H1 (cell line): Measurements from ENCODE around the gene ZNF791. TPM values are rescaled to one million over a fixed set of nuclear protein-coding genes. Genes with fewer than 3 reads are reported as not detected.

ENCODE experiments used
- CTCF ChIA-PET: fragments of 300-600 bp; sonication (Branson Sonifier 250); formaldehyde crosslinking; loops from one replicate; lab custom pipeline; 2021; ENCODE audit not compliant: partially characterized antibody; lab: Charles Lee
- POLR2A ChIA-PET: fragments of 300-600 bp; sonication (Branson Sonifier 250); formaldehyde crosslinking; loops from one replicate; lab custom pipeline; 2021; ENCODE audit warnings: inconsistent platforms; ENCODE audit not compliant: partially characterized antibody; lab: Charles Lee
- DNase-seq, 2 experiments: peaks; one replicate each; pipeline versions ENCODE4 v3.0.0 to v3.0.0-alpha.2; 2010 to 2022; ENCODE audit warnings: low spot score in 2 of 2, low read depth in 1 of 2, mixed read lengths in 1 of 2
- FAIRE-seq: peaks from 2 replicates; lab custom pipeline; 2011; peaks lifted over from hg19 to GRCh38; lab: Jason Lieb, UNC
- H2AFZ ChIP-seq: 2 replicates; pipeline ENCODE4 v1.8.1; 2012; ENCODE audit warnings: low read length, inconsistent platforms
- H2AK5ac ChIP-seq: 2 replicates; pipeline ENCODE4 v1.6.1; 2013; ENCODE audit warnings: low read depth, low read length
- H2BK120ac ChIP-seq: replicated peaks from 2 replicates; pipeline ENCODE3; 2013; ENCODE audit warnings: low read depth, low read length, inconsistent platforms
- H2BK12ac ChIP-seq: 2 replicates; pipeline ENCODE4 v1.6.1; 2013; ENCODE audit warnings: low read depth, low read length
- H2BK15ac ChIP-seq: 2 replicates; pipeline ENCODE4 v1.6.1; 2013; ENCODE audit warnings: low read length
- H2BK20ac ChIP-seq: 2 replicates; pipeline ENCODE4 v1.6.1; 2013; ENCODE audit warnings: low read length
- H2BK5ac ChIP-seq: 2 replicates; pipeline ENCODE4 v1.6.1; 2013; ENCODE audit warnings: low read depth, low read length
- H3K14ac ChIP-seq: 2 replicates; pipeline ENCODE4 v1.6.1; 2013; ENCODE audit warnings: inconsistent platforms; ENCODE audit not compliant: insufficient read length
- H3K18ac ChIP-seq: 2 replicates; pipeline ENCODE4 v1.6.1; 2013; ENCODE audit warnings: low read length; ENCODE audit errors: extremely low read depth
- H3K23ac ChIP-seq: 2 replicates; pipeline ENCODE4 v1.6.1; 2013; ENCODE audit warnings: inconsistent platforms; ENCODE audit not compliant: insufficient read length
- H3K23me2 ChIP-seq: 2 replicates; pipeline ENCODE4 v1.6.1; 2013; ENCODE audit warnings: low read depth, low read length
- H3K27ac ChIP-seq: 2 replicates; pipeline ENCODE4 v1.6.1; 2011; ENCODE audit warnings: low read depth, low read length, inconsistent platforms
- H3K27me3 ChIP-seq, 4 experiments: replicated peaks in 1 of 4; 1 replicate in 1 of 4; 2 replicates in 3 of 4; pipeline versions ENCODE4 v1.6.1 to v1.8.1; 2011 to 2013; ENCODE audit warnings: low read length in 3 of 4, mild to moderate bottlenecking in 3 of 4, inconsistent platforms in 2 of 4, mixed read lengths in 2 of 4, moderate library complexity in 1 of 4; ENCODE audit not compliant: control insufficient read depth in 3 of 4, insufficient read depth in 3 of 4; ENCODE audit errors: extremely low read depth in 1 of 4
- H3K36me3 ChIP-seq, 4 experiments: 2 replicates each; pipeline versions ENCODE4 v1.6.1 to v1.8.1; 2011 to 2013; ENCODE audit warnings: mild to moderate bottlenecking in 4 of 4, low read length in 3 of 4, moderate library complexity in 2 of 4, control low read depth in 1 of 4, inconsistent platforms in 1 of 4; ENCODE audit not compliant: insufficient read depth in 4 of 4, control insufficient read depth in 2 of 4
- H3K4ac ChIP-seq: replicated peaks from 2 replicates; pipeline ENCODE3; 2013; ENCODE audit warnings: low read length, low read depth, mixed read lengths, inconsistent platforms; ENCODE audit not compliant: insufficient read length
- H3K4me1 ChIP-seq, 4 experiments: replicated peaks in 1 of 4; 1 replicate in 1 of 4; 2 replicates in 3 of 4; pipeline versions ENCODE4 v1.6.1 to v1.8.1; 2011 to 2013; ENCODE audit warnings: low read length in 3 of 4, inconsistent platforms in 2 of 4, mixed read lengths in 1 of 4; ENCODE audit not compliant: insufficient read depth in 4 of 4, control insufficient read depth in 3 of 4
- H3K4me2 ChIP-seq, 2 experiments: 2 replicates each; pipeline versions ENCODE4 v1.6.1 to v1.8.1; 2011 to 2013; ENCODE audit warnings: low read depth in 2 of 2, low read length in 2 of 2, control low read depth in 1 of 2, inconsistent platforms in 1 of 2, mild to moderate bottlenecking in 1 of 2; ENCODE audit not compliant: insufficient read depth in 1 of 2
- H3K4me3 ChIP-seq, 4 experiments: fragments of 200-600, 300-600 bp in 1 of 4; sonication (generic), shearing (Covaris generic), sonication (Bioruptor Twin) in 1 of 4; 2 replicates each; pipeline versions ENCODE4 v1.5.1 to v1.8.1; 2011 to 2016; ENCODE audit warnings: low read length in 4 of 4, low read depth in 3 of 4, control low read depth in 2 of 4, inconsistent platforms in 2 of 4, mild to moderate bottlenecking in 2 of 4, mixed read lengths in 1 of 4, moderate library complexity in 1 of 4; ENCODE audit not compliant: insufficient read depth in 2 of 4; ENCODE audit errors: extremely low read depth in 1 of 4
- H3K56ac ChIP-seq: replicated peaks from 2 replicates; pipeline ENCODE3; 2013; ENCODE audit warnings: low read depth, mild to moderate bottlenecking, mixed read lengths, low read length, inconsistent platforms; ENCODE audit not compliant: insufficient read length
- H3K79me1 ChIP-seq: 2 replicates; pipeline ENCODE4 v1.6.1; 2013; ENCODE audit warnings: low read depth, low read length, control low read depth
- H3K79me2 ChIP-seq, 2 experiments: 2 replicates each; pipeline versions ENCODE4 v1.6.1 to v1.8.1; 2012 to 2013; ENCODE audit warnings: low read length in 2 of 2, mild to moderate bottlenecking in 2 of 2, inconsistent platforms in 1 of 2; ENCODE audit not compliant: insufficient read depth in 2 of 2, control insufficient read depth in 1 of 2
- H3K9ac ChIP-seq, 4 experiments: replicated peaks in 1 of 4; 1 replicate in 1 of 4; 2 replicates in 3 of 4; pipeline versions ENCODE4 v1.6.1 to v1.8.1; 2011 to 2013; ENCODE audit warnings: low read depth in 3 of 4, low read length in 3 of 4, control low read depth in 2 of 4, mild to moderate bottlenecking in 2 of 4, moderate library complexity in 2 of 4, inconsistent platforms in 1 of 4; ENCODE audit errors: extremely low read depth in 1 of 4
- H3K9me3 ChIP-seq, 2 experiments: 2 replicates each; pipeline versions ENCODE4 v1.6.1 to v1.8.1; 2012 to 2013; ENCODE audit warnings: mild to moderate bottlenecking in 2 of 2, moderate library complexity in 2 of 2, control low read depth in 1 of 2, inconsistent platforms in 1 of 2, low read depth in 1 of 2, low read length in 1 of 2, mixed read lengths in 1 of 2; ENCODE audit not compliant: insufficient read depth in 2 of 2
- H4K20me1 ChIP-seq, 2 experiments: replicated peaks in 1 of 2; 2 replicates each; pipeline versions ENCODE3 to v1.8.1; 2011 to 2013; ENCODE audit warnings: inconsistent platforms in 2 of 2, low read length in 2 of 2, mild to moderate bottlenecking in 1 of 2; ENCODE audit not compliant: insufficient read depth in 2 of 2, control insufficient read depth in 1 of 2
- H4K5ac ChIP-seq: 2 replicates; pipeline ENCODE4 v1.6.1; 2013; ENCODE audit warnings: low read length, low read depth, mixed read lengths, inconsistent platforms; ENCODE audit not compliant: insufficient read length
- H4K8ac ChIP-seq: 2 replicates; pipeline ENCODE4 v1.8.0; 2013; ENCODE audit warnings: mild to moderate bottlenecking, moderate library complexity, low read length, inconsistent platforms; ENCODE audit not compliant: insufficient read depth; ENCODE audit errors: extremely low read depth
- H4K91ac ChIP-seq: replicated peaks from 2 replicates; pipeline ENCODE3; 2013; ENCODE audit warnings: low read length, mixed read lengths, inconsistent platforms; ENCODE audit not compliant: insufficient read length
- KDM5A ChIP-seq: fragments of 200-600 bp; IDR thresholded peaks from 2 replicates; pipeline ENCODE4 v1.7.1; 2012; ENCODE audit warnings: mild to moderate bottlenecking, low read length, inconsistent platforms, mixed read lengths
- POLR2A ChIP-seq, 2 experiments: IDR thresholded peaks; 1 replicate in 1 of 2; 2 replicates in 1 of 2; pipeline ENCODE4 v1.6.1; 2011; ENCODE audit warnings: low read depth in 2 of 2, low read length in 2 of 2, mild to moderate bottlenecking in 2 of 2; ENCODE audit errors: control extremely low read depth in 1 of 2
- SP4 ChIP-seq: IDR thresholded peaks from 2 replicates; pipeline ENCODE4 v1.6.1; 2012; ENCODE audit warnings: low read length, inconsistent platforms
- USF2 ChIP-seq: IDR thresholded peaks from 2 replicates; pipeline ENCODE4 v1.6.1; 2011; ENCODE audit warnings: low read length, improper control_type of control experiment
- WGBS, 2 experiments: shearing (Covaris generic) in 1 of 2; methylation state at CpG; one replicate each; pipeline versions ENCODE4 v1.1.6 to v1.1.7; 2013 to 2015; ENCODE audit warnings: low lambda C conversion rate in 2 of 2, mixed read lengths in 2 of 2, inconsistent platforms in 1 of 2, low coverage in 1 of 2, missing lambda C conversion rate in 1 of 2; ENCODE audit not compliant: insufficient replicate concordance in 2 of 2, insufficient coverage in 1 of 2, insufficient read length in 1 of 2; ENCODE audit errors: extremely low coverage in 1 of 2, missing lambda C conversion rate in 1 of 2; 5-methylcytosine and 5-hydroxymethylcytosine counted together
- polyA plus RNA-seq, 7 experiments: library from polyadenylated mRNA; depleted of rRNA in 3 of 7; stranded (reverse) in 5 of 7; unstranded in 2 of 7; fragments of >200 nt in 5 of 7; fragments of 200-250 nt in 2 of 7; gene quantifications; 1 replicate in 5 of 7; 2 replicates in 1 of 7; 4 replicates in 1 of 7; pipeline versions ENCODE4 v1.2.1 to v1.2.3, GENCODE V29; 2011 to 2013; ENCODE audit warnings: missing spikeins in 2 of 7, mixed read lengths in 2 of 7
- total RNA-seq: library from RNA; stranded (reverse); fragmentation: NEBNext Ultra II Directional; extraction: Animal tissue kit (Norgen Biotek cat#: 25700); gene quantifications from 2 replicates; pipeline ENCODE4 v1.2.1, GENCODE V29; 2021

ZNF791 gene
- total and polyA plus RNA-seq, 2 of the 8 experiments (the other 6 are each of a cell fraction or from before 2014, with no cell fraction given) = 4.1 to 18.6 TPM

GRCh38 chr19:12675940-12676339, 65.2 kb downstream of the ZNF791 start:
- peaks cover 0 to 11% of the 10 kb centered on the region in 2 experiments; a peak in 2 of 4 replicates for H3K79me2 ChIP-seq
- H3K36me3 ChIP-seq = peaks cover 36 to 57% (median 52%) of the 10 kb centered on the region in 4 experiments

More at GRCh38 chr19:12675940-12676339, 65.2 kb downstream of the ZNF791 start:
- FAIRE-seq (no peak), DNase-seq (no peak)
- no peak overlapping the region for H4K5ac ChIP-seq
- H3K56ac ChIP-seq = no peak overlapping the region
- no peaks in the 10 kb centered on the region for H3K27me3 ChIP-seq
- no peak overlapping the region for H2BK20ac ChIP-seq
- no peak overlapping the region for H2BK5ac ChIP-seq
- no peak overlapping the region for H2AK5ac ChIP-seq
- TF ChIP-seq POLR2A (IDR thresholded peaks at IDR 0.05; ENCODE audit: control extremely low read depth in 1 of 2, low read depth in 2 of 2, low read length in 2 of 2) (peak in 1 of 2 experiments; percentile 18; a peak in 1 of 3 replicates), USF2 (no peak), KDM5A (no peak), SP4 (no peak)
- no peak overlapping the region for H3K4me3 ChIP-seq
- no peak overlapping the region for H2BK120ac ChIP-seq
- H4K91ac ChIP-seq = no peak overlapping the region
- H4K8ac ChIP-seq = peak overlapping the region; percentile 53; the same call in 1 of the 2 replicates
- H2BK12ac ChIP-seq = no peak overlapping the region
- H3K9me3 ChIP-seq = no peaks in the 10 kb centered on the region; a peak in 1 of 4 replicates
- no peak overlapping the region for H3K4me2 ChIP-seq
- ChIA-PET POLR2A (interaction anchor here (0.9 to 6.4 kb wide), 9 partner anchors 10 to 47 kb away, joined by 3 to 93 read pairs (median 3); partner anchors contain the start of genes FBXW9, MAN2B1 and WDR83), CTCF (interaction anchor here (0.9 to 3.5 kb wide), 9 partner anchors 9 to 120 kb away, joined by 3 to 20 read pairs (median 4); partner anchors contain the start of genes MAN2B1 and WDR83)
- no peak overlapping the region for H3K23ac ChIP-seq
- no peak overlapping the region for H2BK15ac ChIP-seq
- no peak overlapping the region for H3K27ac ChIP-seq
- peaks cover 3 to 20% of the 10 kb centered on the region in 2 experiments for H4K20me1 ChIP-seq
- no peaks in the 10 kb centered on the region for H3K23me2 ChIP-seq
- no peaks in the 10 kb centered on the region; a peak in 1 of 7 replicates for H3K4me1 ChIP-seq
- 91% methylated on average over 14 of the region's 15 CpGs; no CpG with 5 or more reads in 1 of the 2 experiments for WGBS, 2 experiments
- H2AFZ ChIP-seq = no peak overlapping the region
- H3K14ac ChIP-seq = no peak overlapping the region
- no peak overlapping the region for H3K9ac ChIP-seq
- H3K4ac ChIP-seq = no peak overlapping the region
- H3K18ac ChIP-seq = no peak overlapping the region
- peaks cover 9% of the 10 kb centered on the region; the same call in 1 of the 2 replicates for H3K79me1 ChIP-seq
